HEK293 (cell line): ENCODE results near the gene B3GALNT1.

Experiments
- ZNF785 ChIP-seq: fragments of 450-650 bp; formaldehyde crosslinking; IDR thresholded peaks from 2 replicates; pipeline ENCODE4 v1.5.1; 2016; ENCODE audit warnings: missing biosample characterization, missing genetic modification characterization
- TF ChIP-seq, protein P1 (sequence below): fragments of 450-650 bp; formaldehyde crosslinking; IDR thresholded peaks from 2 replicates; pipeline ENCODE4 v1.5.1; 2016; ENCODE audit warnings: missing biosample characterization, missing genetic modification characterization

- no peak for TF ChIP-seq ZNF785 (tag by site-specific recombination)
- TF ChIP-seq, protein P1, sequence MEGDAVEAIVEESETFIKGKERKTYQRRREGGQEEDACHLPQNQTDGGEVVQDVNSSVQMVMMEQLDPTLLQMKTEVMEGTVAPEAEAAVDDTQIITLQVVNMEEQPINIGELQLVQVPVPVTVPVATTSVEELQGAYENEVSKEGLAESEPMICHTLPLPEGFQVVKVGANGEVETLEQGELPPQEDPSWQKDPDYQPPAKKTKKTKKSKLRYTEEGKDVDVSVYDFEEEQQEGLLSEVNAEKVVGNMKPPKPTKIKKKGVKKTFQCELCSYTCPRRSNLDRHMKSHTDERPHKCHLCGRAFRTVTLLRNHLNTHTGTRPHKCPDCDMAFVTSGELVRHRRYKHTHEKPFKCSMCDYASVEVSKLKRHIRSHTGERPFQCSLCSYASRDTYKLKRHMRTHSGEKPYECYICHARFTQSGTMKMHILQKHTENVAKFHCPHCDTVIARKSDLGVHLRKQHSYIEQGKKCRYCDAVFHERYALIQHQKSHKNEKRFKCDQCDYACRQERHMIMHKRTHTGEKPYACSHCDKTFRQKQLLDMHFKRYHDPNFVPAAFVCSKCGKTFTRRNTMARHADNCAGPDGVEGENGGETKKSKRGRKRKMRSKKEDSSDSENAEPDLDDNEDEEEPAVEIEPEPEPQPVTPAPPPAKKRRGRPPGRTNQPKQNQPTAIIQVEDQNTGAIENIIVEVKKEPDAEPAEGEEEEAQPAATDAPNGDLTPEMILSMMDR (tag by site-specific recombination), result no peak
These were observed 34.5 kb upstream of the B3GALNT1 start for GRCh38 chr3:161139686-161140085.
